ENCODE results near the gene MBTD1. TPM values are rescaled to one million over a fixed set of nuclear protein-coding genes. Genes with fewer than 3 reads are reported as not detected.

MBTD1 gene
- total and polyA plus RNA-seq, 9 of the 15 experiments (the other 6 are each of a cell fraction or from before 2014, with no cell fraction given), result 2.1 to 26.3 (median 13.3) TPM

DNA sequence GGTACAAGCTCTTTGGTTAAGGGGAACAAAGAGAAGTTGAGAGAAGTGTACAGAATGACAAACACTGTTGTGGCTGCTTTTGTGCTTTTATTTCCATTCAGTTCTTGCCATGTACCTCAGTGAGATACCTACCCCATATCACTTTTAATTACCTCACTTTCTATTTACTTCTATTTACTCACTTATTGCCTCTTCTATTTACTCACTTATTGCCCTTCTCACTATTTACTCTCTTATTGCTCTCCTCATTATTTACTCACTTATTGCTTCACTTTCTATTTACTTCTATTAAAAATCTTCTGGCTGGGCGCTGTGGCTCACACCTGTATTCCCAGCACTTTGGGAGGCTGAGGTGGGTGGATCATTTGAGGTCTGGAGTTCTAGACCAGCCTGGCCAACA is 41.9 kb downstream of the MBTD1 start (continued):
- TF ChIP-seq, protein P1, sequence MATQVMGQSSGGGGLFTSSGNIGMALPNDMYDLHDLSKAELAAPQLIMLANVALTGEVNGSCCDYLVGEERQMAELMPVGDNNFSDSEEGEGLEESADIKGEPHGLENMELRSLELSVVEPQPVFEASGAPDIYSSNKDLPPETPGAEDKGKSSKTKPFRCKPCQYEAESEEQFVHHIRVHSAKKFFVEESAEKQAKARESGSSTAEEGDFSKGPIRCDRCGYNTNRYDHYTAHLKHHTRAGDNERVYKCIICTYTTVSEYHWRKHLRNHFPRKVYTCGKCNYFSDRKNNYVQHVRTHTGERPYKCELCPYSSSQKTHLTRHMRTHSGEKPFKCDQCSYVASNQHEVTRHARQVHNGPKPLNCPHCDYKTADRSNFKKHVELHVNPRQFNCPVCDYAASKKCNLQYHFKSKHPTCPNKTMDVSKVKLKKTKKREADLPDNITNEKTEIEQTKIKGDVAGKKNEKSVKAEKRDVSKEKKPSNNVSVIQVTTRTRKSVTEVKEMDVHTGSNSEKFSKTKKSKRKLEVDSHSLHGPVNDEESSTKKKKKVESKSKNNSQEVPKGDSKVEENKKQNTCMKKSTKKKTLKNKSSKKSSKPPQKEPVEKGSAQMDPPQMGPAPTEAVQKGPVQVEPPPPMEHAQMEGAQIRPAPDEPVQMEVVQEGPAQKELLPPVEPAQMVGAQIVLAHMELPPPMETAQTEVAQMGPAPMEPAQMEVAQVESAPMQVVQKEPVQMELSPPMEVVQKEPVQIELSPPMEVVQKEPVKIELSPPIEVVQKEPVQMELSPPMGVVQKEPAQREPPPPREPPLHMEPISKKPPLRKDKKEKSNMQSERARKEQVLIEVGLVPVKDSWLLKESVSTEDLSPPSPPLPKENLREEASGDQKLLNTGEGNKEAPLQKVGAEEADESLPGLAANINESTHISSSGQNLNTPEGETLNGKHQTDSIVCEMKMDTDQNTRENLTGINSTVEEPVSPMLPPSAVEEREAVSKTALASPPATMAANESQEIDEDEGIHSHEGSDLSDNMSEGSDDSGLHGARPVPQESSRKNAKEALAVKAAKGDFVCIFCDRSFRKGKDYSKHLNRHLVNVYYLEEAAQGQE (IDR thresholded peaks at IDR 0.05; ENCODE audit: borderline replicate concordance), result no peak
- TF ChIP-seq, protein P1 (CRISPR knock-in tag; IDR thresholded peaks at IDR 0.05; ENCODE audit: low read depth), result no peak

DNA sequence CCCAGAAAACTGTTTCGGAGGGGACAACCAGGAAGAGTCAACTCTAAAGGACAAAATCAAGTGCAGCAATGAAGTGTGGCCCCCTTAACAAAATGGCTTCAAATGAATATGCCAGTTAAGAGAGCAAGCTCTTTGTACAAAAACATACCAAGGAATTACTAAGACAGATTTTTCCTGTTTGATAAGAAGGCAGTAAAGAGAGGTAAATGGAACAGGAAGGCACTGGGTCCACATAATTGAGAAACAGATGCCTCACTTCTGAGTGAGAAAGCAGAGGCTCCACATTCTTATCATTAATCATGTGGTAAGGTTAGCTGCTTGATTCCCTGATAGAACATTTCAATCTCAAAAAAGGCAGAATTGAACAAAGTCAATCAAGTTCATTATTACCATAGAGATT is 44.9 kb downstream of the MBTD1 start:
- no peak overlapping the region for H2AFZ ChIP-seq (ENCODE audit: low read depth, low read length)
- no peaks in the 10 kb centered on the region for H3K4me1 ChIP-seq (replicated peaks in 1 of 2; ENCODE audit: control insufficient read depth in 2 of 2, insufficient read depth in 2 of 2, low read length in 2 of 2)
- FAIRE-seq (no peak), DNase-seq (ENCODE audit: extremely low read depth in 1 of 4, low spot score in 3 of 4) (no peak), ATAC-seq (no peak)
- H3K79me2 ChIP-seq (ENCODE audit: control insufficient read depth, insufficient read depth, low read length), result no peaks in the 10 kb centered on the region
- TF ChIP-seq RBM22 (IDR thresholded peaks at IDR 0.05; ENCODE audit: low read depth, low read length, poor library complexity, severe bottlenecking) (no peak), BCLAF1 (IDR thresholded peaks at IDR 0.05; ENCODE audit: borderline replicate concordance in 1 of 2, control insufficient read depth in 1 of 2, low read depth in 2 of 2, low read length in 1 of 2) (no peak), CHD1 (IDR thresholded peaks at IDR 0.05; ENCODE audit: low read length) (no peak), MAFK (IDR thresholded peaks at IDR 0.05; ENCODE audit: low read length) (no peak), ZNF785 (CRISPR knock-in tag; IDR thresholded peaks at IDR 0.05) (no peak), IRF9 (tag; IDR thresholded peaks at IDR 0.05) (no peak)
- H4K20me1 ChIP-seq (replicated peaks; ENCODE audit: control insufficient read depth, insufficient read depth, low read length), result no peaks in the 10 kb centered on the region
- no peaks in the 10 kb centered on the region for H3K9me3 ChIP-seq (replicated peaks; ENCODE audit: control insufficient read depth, insufficient read depth, low read depth, low read length)
- POLR2A ChIA-PET, result no interaction called here
- 100% methylated on average over 1 of the region's 1 CpG for WGBS (ENCODE audit: insufficient coverage, low coverage, missing lambda C conversion rate)
- no peaks in the 10 kb centered on the region for H3K27me3 ChIP-seq (ENCODE audit: control insufficient read depth in 2 of 2, insufficient read depth in 2 of 2, low read length in 2 of 2)
- H3K9me1 ChIP-seq (ENCODE audit: control insufficient read depth, insufficient read depth, low read length), result no peaks in the 10 kb centered on the region
- no TSS peak for BruUV-seq (replicated peaks)
- intact Hi-C loops (cut with micrococcal nuclease), result no loop called here
- no peak overlapping the region for H3K4me2 ChIP-seq (ENCODE audit: insufficient read depth, low read length)
- peaks cover 71% of the 10 kb centered on the region; the same call in 2 of the 3 replicates for H3K36me3 ChIP-seq (ENCODE audit: control insufficient read depth, insufficient read depth, low read length)
- no peak overlapping the region for H3K4me3 ChIP-seq
- CTCF ChIA-PET (ENCODE audit: low intra/inter-chr PET ratio), result no interaction called here
- in situ Hi-C loops (cut with MboI), result no loop called here
- H3K9ac ChIP-seq (ENCODE audit: insufficient read depth in 1 of 2, low read depth in 2 of 2, low read length in 2 of 2), result no peak overlapping the region
- H3K27ac ChIP-seq (ENCODE audit: extremely low read depth, low read depth, low read length), result no peak overlapping the region
